ENCODE measurements around the gene ARHGEF16.

GRCh38 chr1:3470650-3471355, 16.3 kb downstream of the ARHGEF16 start:
- TF ChIP-seq NR1H2 (CRISPR knock-in tag; IDR thresholded peaks at IDR 0.05) (no peak), CREB1 (CRISPR knock-in tag; IDR thresholded peaks at IDR 0.05) (no peak), CTCF (IDR thresholded peaks at IDR 0.05) (no peak), NR2C2 (CRISPR knock-in tag; IDR thresholded peaks at IDR 0.05) (no peak), ELF4 (CRISPR knock-in tag; IDR thresholded peaks at IDR 0.05; ENCODE audit: low read depth) (no peak), TP53 (CRISPR knock-in tag; IDR thresholded peaks at IDR 0.05) (no peak), ATF3 (CRISPR knock-in tag; conservative IDR thresholded peaks at IDR 0.05) (no peak), USF1 (CRISPR knock-in tag; IDR thresholded peaks at IDR 0.05) (no peak), NFATC4 (CRISPR knock-in tag; IDR thresholded peaks at IDR 0.05) (no peak)

All from WTC11 (cell line).